Osteocyte (in vitro differentiated cells): ENCODE data around the gene C16orf89. TPM values are rescaled to one million over a fixed set of nuclear protein-coding genes. Genes with fewer than 3 reads are reported as not detected.

ENCODE experiments used
- DNase-seq: peaks from one replicate; pipeline ENCODE4 v3.0.0; 2021; ENCODE audit warnings: mixed read lengths; ENCODE audit not compliant: unreplicated experiment; ENCODE audit errors: extremely low spot score
- H3K27ac Mint-ChIP-seq: one replicate; pipeline ENCODE4 v1.8.0; 2021; ENCODE audit warnings: mild to moderate bottlenecking, mixed read lengths; ENCODE audit not compliant: unreplicated experiment
- H3K27me3 Mint-ChIP-seq: one replicate; pipeline ENCODE4 v1.8.0; 2021; ENCODE audit warnings: mixed read lengths; ENCODE audit not compliant: unreplicated experiment
- H3K36me3 Mint-ChIP-seq: one replicate; pipeline ENCODE4 v1.8.0; 2021; ENCODE audit warnings: mixed read lengths; ENCODE audit not compliant: unreplicated experiment
- H3K4me1 Mint-ChIP-seq: one replicate; pipeline ENCODE4 v1.8.0; 2021; ENCODE audit warnings: mixed read lengths; ENCODE audit not compliant: unreplicated experiment
- H3K4me3 Mint-ChIP-seq: one replicate; pipeline ENCODE4 v1.8.0; 2021; ENCODE audit warnings: mild to moderate bottlenecking, moderate library complexity, mixed read lengths; ENCODE audit not compliant: unreplicated experiment
- H3K9me3 Mint-ChIP-seq: one replicate; pipeline ENCODE4 v1.8.0; 2021; ENCODE audit warnings: mixed read lengths; ENCODE audit not compliant: unreplicated experiment
- total RNA-seq: library from RNA; stranded (reverse); gene quantifications from 2 replicates; pipeline ENCODE4 v1.2.1, GENCODE V29; 2021
- TF ChIP-seq, protein P1 (sequence below): fragments of 200-600 bp; sonication (generic); IDR thresholded peaks from 2 replicates; pipeline ENCODE4 v1.5.0; 2021; ENCODE audit warnings: antibody characterized with exemption, mild to moderate bottlenecking, moderate library complexity

Gene C16orf89
- total RNA-seq, 1 donor from 2014 or later, result not detected

DNA sequence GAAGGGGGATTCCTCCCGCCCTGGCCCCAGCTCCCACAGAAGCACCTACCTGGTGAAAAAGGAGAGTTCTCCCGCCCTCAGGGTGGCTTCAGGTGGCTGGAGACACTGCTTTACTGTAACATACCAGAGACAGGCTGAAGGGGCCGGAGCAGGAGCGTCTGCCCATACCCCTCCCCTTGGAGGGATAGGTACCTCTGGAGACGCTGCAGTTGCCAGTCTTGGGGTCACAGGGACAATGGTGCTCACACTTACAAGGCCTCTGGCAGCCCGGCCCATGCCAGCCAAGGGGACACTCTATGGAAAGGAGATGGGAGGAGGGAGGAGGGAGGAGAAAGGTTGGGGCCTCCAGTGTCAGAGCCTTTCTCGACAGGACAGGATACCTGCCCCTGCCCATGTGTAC is 38.7 kb downstream of the C16orf89 start:
- TF ChIP-seq, protein P1, sequence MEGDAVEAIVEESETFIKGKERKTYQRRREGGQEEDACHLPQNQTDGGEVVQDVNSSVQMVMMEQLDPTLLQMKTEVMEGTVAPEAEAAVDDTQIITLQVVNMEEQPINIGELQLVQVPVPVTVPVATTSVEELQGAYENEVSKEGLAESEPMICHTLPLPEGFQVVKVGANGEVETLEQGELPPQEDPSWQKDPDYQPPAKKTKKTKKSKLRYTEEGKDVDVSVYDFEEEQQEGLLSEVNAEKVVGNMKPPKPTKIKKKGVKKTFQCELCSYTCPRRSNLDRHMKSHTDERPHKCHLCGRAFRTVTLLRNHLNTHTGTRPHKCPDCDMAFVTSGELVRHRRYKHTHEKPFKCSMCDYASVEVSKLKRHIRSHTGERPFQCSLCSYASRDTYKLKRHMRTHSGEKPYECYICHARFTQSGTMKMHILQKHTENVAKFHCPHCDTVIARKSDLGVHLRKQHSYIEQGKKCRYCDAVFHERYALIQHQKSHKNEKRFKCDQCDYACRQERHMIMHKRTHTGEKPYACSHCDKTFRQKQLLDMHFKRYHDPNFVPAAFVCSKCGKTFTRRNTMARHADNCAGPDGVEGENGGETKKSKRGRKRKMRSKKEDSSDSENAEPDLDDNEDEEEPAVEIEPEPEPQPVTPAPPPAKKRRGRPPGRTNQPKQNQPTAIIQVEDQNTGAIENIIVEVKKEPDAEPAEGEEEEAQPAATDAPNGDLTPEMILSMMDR, result no peak
- DNase-seq, result no peak

DNA sequence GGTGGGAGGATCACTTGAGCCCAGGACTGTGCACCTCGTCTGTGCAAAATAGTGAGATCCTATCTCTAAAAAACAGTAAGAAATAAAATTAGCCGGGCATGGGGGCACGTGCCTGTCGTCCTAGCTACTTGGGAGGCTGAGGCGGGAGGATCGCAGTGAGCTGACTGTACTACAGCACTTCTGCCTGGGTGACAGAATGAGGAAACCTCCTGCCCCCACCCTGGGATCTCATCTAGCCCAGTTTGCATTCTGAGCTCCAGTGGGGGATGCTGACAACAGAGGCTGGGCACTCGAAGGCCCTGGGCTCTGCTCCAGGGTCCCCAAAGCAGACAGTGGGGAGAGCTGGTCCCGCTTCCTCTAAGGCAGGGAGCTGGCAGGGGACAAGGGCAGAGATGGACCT is 39.1 kb downstream of the C16orf89 start:
- DNase-seq, result no peak
- Mint-ChIP-seq H3K4me3 (no peak overlapping the region), H3K9me3 (no peaks in the 10 kb centered on the region), H3K4me1 (no peaks in the 10 kb centered on the region), H3K27ac (no peak overlapping the region), H3K27me3 (no peaks in the 10 kb centered on the region), H3K36me3 (peaks cover 3% of the 10 kb centered on the region)
- TF ChIP-seq, protein P1, result no peak

More for the DNA sequence above, 38.7 kb downstream of the C16orf89 start:
- peaks cover 3% of the 10 kb centered on the region for H3K36me3 Mint-ChIP-seq
- no peak overlapping the region for H3K27ac Mint-ChIP-seq
- H3K27me3 Mint-ChIP-seq, result no peaks in the 10 kb centered on the region
- H3K4me1 Mint-ChIP-seq, result peaks cover 2% of the 10 kb centered on the region
- no peak overlapping the region for H3K4me3 Mint-ChIP-seq
- H3K9me3 Mint-ChIP-seq, result no peaks in the 10 kb centered on the region

DNA sequence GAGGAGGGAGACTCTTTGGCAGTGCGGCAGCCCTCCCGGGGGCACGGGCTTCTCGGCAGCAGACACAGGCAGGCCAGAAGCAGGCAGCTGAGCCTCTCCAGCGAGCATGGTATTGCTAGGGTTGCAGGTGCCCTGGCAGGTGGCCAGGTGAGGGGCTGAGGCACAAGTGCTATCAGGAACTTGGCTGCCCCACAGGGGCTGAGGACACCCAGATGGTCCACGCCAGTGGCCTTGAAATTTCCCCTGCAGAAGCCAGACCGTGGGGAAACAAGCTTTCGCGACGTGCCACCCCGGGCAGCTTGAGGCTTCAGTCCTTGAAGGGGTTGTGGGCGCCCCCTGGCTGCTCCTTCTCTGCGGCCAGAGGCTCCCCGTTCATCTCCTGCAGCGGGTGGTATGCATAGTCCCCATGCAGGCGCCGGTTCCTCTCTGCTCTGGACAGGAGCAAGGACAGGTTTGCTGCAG is 40.6 kb downstream of the C16orf89 start:
- peaks cover 4% of the 10 kb centered on the region for H3K27me3 Mint-ChIP-seq
- no peaks in the 10 kb centered on the region for H3K9me3 Mint-ChIP-seq
- no peak overlapping the region for H3K27ac Mint-ChIP-seq
- no peaks in the 10 kb centered on the region for H3K4me1 Mint-ChIP-seq
- peaks cover 3% of the 10 kb centered on the region for H3K36me3 Mint-ChIP-seq
- DNase-seq, result no peak
- H3K4me3 Mint-ChIP-seq, result no peak overlapping the region
- TF ChIP-seq, protein P1, result peak; percentile 45

DNA sequence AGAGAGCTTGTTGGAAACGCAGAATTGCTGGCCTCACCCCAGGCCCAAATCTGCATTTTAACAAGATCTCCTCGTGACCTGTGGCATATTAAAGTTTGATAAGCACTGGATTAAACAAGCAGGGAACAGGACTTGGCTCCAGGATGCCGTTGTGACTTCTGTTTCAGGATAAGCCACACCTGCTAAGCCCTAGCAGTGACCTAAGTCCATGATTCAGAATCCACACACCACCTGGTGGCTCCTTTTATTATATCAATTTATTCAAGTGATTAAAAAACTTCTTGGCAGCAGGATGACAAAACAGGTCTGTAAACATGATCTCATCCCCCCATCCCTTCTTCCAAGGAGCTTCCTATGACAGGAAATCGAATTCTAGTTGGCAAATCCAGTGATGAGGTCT is 41.1 kb downstream of the C16orf89 start:
- no peaks in the 10 kb centered on the region for H3K4me1 Mint-ChIP-seq
- DNase-seq, result no peak
- peaks cover 3% of the 10 kb centered on the region for H3K36me3 Mint-ChIP-seq
- H3K27me3 Mint-ChIP-seq, result peaks cover 4% of the 10 kb centered on the region
- H3K4me3 Mint-ChIP-seq, result no peak overlapping the region
- TF ChIP-seq, protein P1, result no peak
- H3K9me3 Mint-ChIP-seq, result no peaks in the 10 kb centered on the region
- H3K27ac Mint-ChIP-seq, result no peak overlapping the region

DNA sequence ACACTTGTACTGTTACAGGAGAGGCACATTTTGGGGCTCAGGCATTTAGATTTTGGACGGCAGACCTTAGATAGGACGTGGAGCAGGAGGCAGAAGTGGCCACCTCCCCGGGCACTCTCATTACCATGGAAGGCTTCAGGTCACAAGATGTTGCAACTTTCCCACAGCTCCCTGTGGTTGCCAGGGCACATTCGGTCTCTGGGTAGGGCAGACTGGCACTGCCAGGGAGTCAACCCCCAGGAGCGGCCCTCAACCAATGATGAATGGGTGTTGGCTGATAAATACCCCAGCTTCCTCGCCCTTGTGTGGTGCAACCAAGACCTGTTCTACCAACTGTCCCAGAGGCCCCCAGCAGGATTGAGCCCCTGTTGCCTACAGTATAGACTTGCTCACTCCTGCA is 43.2 kb downstream of the C16orf89 start:
- Mint-ChIP-seq H3K36me3 (no peaks in the 10 kb centered on the region), H3K27ac (no peak overlapping the region), H3K4me1 (no peaks in the 10 kb centered on the region), H3K9me3 (no peaks in the 10 kb centered on the region), H3K27me3 (peaks cover 5% of the 10 kb centered on the region), H3K4me3 (no peak overlapping the region)
- TF ChIP-seq, protein P1, result no peak
- no peak for DNase-seq
